Measurements from ENCODE around the gene IGFBP1. TPM values are rescaled to one million over a fixed set of nuclear protein-coding genes. Genes with fewer than 3 reads are reported as not detected.

The IGFBP1 gene
- total RNA-seq, 3 donors from 2014 or later (not counting 1 experiment from before 2014, with no cell fraction given) = not detected

DNA sequence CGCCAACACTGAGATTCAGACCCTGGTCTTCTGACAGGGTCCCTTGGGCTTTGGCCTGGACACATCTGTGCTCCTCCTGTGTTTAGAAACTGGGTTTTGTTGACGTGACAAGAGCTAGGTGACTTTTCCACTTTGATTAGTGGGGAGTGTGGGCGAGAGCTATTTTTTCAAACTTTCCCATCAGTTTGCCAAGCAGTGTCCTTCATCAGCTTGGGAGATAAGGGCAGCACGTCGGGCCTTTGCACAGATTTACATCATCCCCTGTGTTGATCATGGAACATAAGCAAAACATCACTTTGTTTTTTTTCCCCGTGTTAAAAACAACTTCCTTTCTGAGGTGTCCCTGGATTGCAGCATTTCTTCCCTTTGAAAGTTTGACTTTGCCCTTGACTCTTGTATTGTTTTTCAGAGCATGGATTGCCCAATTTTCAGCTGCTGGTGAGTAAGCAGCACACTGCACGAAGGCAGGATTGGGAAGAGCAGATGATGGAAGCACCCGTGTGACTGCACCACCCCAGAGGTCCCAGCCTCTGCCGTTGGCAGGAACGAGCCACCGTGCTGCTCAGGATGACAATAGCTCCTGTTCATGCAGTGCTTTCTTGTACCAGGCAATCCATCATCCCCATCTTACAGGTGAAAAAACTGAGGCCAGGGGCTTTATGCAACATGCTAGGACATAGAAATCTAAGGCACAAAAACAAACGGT is 6.4 kb upstream of the IGFBP1 start:
- no peaks in the 10 kb centered on the region for H3K9me3 Mint-ChIP-seq
- H3K4me3 ChIP-seq (ENCODE audit: low read length) = no peak overlapping the region
- H3K27ac ChIP-seq (ENCODE audit: low read length) = no peak overlapping the region
- peaks cover 15 to 17% of the 10 kb centered on the region in 2 donors for H3K27me3 Mint-ChIP-seq (ENCODE audit: low read depth in 2 of 2)
- no peak for DNase-seq
- no peak overlapping the region for H3K4me3 Mint-ChIP-seq
- no peaks in the 10 kb centered on the region for H3K4me1 Mint-ChIP-seq
- TF ChIP-seq, protein P1, sequence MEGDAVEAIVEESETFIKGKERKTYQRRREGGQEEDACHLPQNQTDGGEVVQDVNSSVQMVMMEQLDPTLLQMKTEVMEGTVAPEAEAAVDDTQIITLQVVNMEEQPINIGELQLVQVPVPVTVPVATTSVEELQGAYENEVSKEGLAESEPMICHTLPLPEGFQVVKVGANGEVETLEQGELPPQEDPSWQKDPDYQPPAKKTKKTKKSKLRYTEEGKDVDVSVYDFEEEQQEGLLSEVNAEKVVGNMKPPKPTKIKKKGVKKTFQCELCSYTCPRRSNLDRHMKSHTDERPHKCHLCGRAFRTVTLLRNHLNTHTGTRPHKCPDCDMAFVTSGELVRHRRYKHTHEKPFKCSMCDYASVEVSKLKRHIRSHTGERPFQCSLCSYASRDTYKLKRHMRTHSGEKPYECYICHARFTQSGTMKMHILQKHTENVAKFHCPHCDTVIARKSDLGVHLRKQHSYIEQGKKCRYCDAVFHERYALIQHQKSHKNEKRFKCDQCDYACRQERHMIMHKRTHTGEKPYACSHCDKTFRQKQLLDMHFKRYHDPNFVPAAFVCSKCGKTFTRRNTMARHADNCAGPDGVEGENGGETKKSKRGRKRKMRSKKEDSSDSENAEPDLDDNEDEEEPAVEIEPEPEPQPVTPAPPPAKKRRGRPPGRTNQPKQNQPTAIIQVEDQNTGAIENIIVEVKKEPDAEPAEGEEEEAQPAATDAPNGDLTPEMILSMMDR (IDR thresholded peaks at IDR 0.05) = no peak
- no peaks in the 10 kb centered on the region for H3K36me3 ChIP-seq (ENCODE audit: control insufficient read depth, insufficient read depth, low read length)
- intact Hi-C loops (cut with micrococcal nuclease) = no loop called here
- no peak for ATAC-seq
- no peak overlapping the region for H3K27ac Mint-ChIP-seq
- no peaks in the 10 kb centered on the region for H3K27me3 ChIP-seq (ENCODE audit: control insufficient read depth, insufficient read depth, low read length)
- WGBS (ENCODE audit: insufficient coverage) = 79% methylated on average over 12 of the region's 12 CpGs
- no peaks in the 10 kb centered on the region for H3K36me3 Mint-ChIP-seq
- H3K4me1 ChIP-seq (ENCODE audit: control insufficient read depth, insufficient read depth, low read length) = no peaks in the 10 kb centered on the region
- no peaks in the 10 kb centered on the region for H3K9me3 ChIP-seq (ENCODE audit: control insufficient read depth, insufficient read depth, low read length)

DNA sequence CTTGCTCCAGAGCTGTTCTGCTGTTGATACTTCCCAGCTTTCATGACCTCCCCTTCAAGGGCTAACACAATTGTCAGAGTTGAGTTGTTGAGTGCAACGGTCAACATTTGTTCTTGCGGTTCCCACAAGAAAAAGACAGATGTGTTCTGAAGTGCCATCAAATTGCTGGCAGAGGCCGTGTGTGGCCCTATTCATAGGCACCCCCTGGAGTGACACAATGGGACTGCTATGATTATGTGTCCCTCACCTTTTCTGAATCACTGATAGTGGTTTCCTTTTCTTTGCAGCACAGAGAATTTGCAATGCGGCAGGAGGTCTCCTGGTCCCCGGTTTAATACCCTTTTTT is 5.8 kb upstream of the IGFBP1 start:
- TF ChIP-seq, protein P1 (IDR thresholded peaks at IDR 0.05) = no peak
- intact Hi-C loops (cut with micrococcal nuclease) = no loop called here

GRCh38 chr7:45884136-45884535 is 4.2 kb upstream of the IGFBP1 start:
- H3K9me3 ChIP-seq (ENCODE audit: control insufficient read depth, insufficient read depth, low read length) = no peaks in the 10 kb centered on the region
- no peak for ATAC-seq
- intact Hi-C loops (cut with micrococcal nuclease) = no loop called here

More for the DNA sequence above, 5.8 kb upstream of the IGFBP1 start:
- H3K27ac ChIP-seq (ENCODE audit: low read length) = no peak overlapping the region
- no peak for ATAC-seq
- DNase-seq = no peak
- no peak overlapping the region for H3K4me3 Mint-ChIP-seq
- peaks cover 4% of the 10 kb centered on the region for H3K27me3 ChIP-seq (ENCODE audit: control insufficient read depth, insufficient read depth, low read length)
- no peaks in the 10 kb centered on the region for H3K9me3 Mint-ChIP-seq
- H3K36me3 ChIP-seq (ENCODE audit: control insufficient read depth, insufficient read depth, low read length) = no peaks in the 10 kb centered on the region
- peaks cover 18 to 20% of the 10 kb centered on the region in 2 donors for H3K27me3 Mint-ChIP-seq (ENCODE audit: low read depth in 2 of 2)
- H3K4me3 ChIP-seq (ENCODE audit: low read length) = no peak overlapping the region
- WGBS (ENCODE audit: insufficient coverage) = 81% methylated on average over 5 of the region's 5 CpGs
- H3K4me1 Mint-ChIP-seq = no peaks in the 10 kb centered on the region
- H3K4me1 ChIP-seq (ENCODE audit: control insufficient read depth, insufficient read depth, low read length) = no peaks in the 10 kb centered on the region
- H3K9me3 ChIP-seq (ENCODE audit: control insufficient read depth, insufficient read depth, low read length) = no peaks in the 10 kb centered on the region
- no peak overlapping the region for H3K27ac Mint-ChIP-seq
- H3K36me3 Mint-ChIP-seq = no peaks in the 10 kb centered on the region

More at GRCh38 chr7:45884136-45884535, 4.2 kb upstream of the IGFBP1 start:
- Mint-ChIP-seq H3K27ac (no peak overlapping the region), H3K36me3 (no peaks in the 10 kb centered on the region), H3K4me1 (no peaks in the 10 kb centered on the region), H3K9me3 (no peaks in the 10 kb centered on the region), H3K4me3 (no peak overlapping the region), H3K27me3 (ENCODE audit: low read depth in 2 of 2) (peaks cover 20% of the 10 kb centered on the region in 2 donors)
- TF ChIP-seq, protein P1 (IDR thresholded peaks at IDR 0.05) = no peak
- 88% methylated on average over 4 of the region's 4 CpGs for WGBS (ENCODE audit: insufficient coverage)
- DNase-seq = no peak
- no peaks in the 10 kb centered on the region for H3K36me3 ChIP-seq (ENCODE audit: control insufficient read depth, insufficient read depth, low read length)
- no peak overlapping the region for H3K27ac ChIP-seq (ENCODE audit: low read length)
- peaks cover 11% of the 10 kb centered on the region for H3K27me3 ChIP-seq (ENCODE audit: control insufficient read depth, insufficient read depth, low read length)
- H3K4me3 ChIP-seq (ENCODE audit: low read length) = no peak overlapping the region
- H3K4me1 ChIP-seq (ENCODE audit: control insufficient read depth, insufficient read depth, low read length) = no peaks in the 10 kb centered on the region

Data from natural killer cell (primary cell).